NCI-H2029 (cell line): ENCODE data around the gene TUSC7.

Source experiments
- DNase-seq: peaks from one replicate; lab custom pipeline; 2025; lab: John Stamatoyannopoulos, UW

Gene TUSC7

GRCh38 chr3:116709479-116709878 lies at the start of gene TUSC7:
TUSC7 (plus strand) TSS chr3:116709779.
- DNase-seq, result no peak

GRCh38 chr3:116661196-116661595 lies 48.4 kb upstream of the TUSC7 start:
- no peak for DNase-seq

GRCh38 chr3:116663161-116664110 lies 46.1 kb upstream of the TUSC7 start:
- no peak for DNase-seq

- DNase-seq, result no peak
Observed at GRCh38 chr3:116667324-116667723, 42.3 kb upstream of the TUSC7 start.

- no peak for DNase-seq
Observed at GRCh38 chr3:116667791-116668190, 41.8 kb upstream of the TUSC7 start.

GRCh38 chr3:116669576-116669975 lies 40.0 kb upstream of the TUSC7 start:
- no peak for DNase-seq

- DNase-seq, result no peak
Observed at GRCh38 chr3:116671151-116671550, 38.4 kb upstream of the TUSC7 start.

GRCh38 chr3:116678853-116679252 lies 30.7 kb upstream of the TUSC7 start:
- no peak for DNase-seq

- DNase-seq, result no peak
Observed at GRCh38 chr3:116691041-116691440, 18.5 kb upstream of the TUSC7 start.

GRCh38 chr3:116701070-116701469 lies 8.5 kb upstream of the TUSC7 start:
- DNase-seq, result no peak

- DNase-seq, result no peak
Observed at GRCh38 chr3:116702334-116702733, 7.2 kb upstream of the TUSC7 start.

- DNase-seq, result no peak
Observed at GRCh38 chr3:116707531-116707930, 2.0 kb upstream of the TUSC7 start.

- no peak for DNase-seq
Observed at GRCh38 chr3:116716490-116716889, 6.9 kb downstream of the TUSC7 start.

GRCh38 chr3:116717566-116717965 lies 8.0 kb downstream of the TUSC7 start:
- DNase-seq, result no peak

- no peak for DNase-seq
Observed at GRCh38 chr3:116728454-116728853, 18.9 kb downstream of the TUSC7 start.

- DNase-seq, result no peak
Observed at GRCh38 chr3:116734243-116734642, 24.7 kb downstream of the TUSC7 start.

GRCh38 chr3:116739678-116740077 lies 30.1 kb downstream of the TUSC7 start:
- DNase-seq, result no peak

GRCh38 chr3:116740293-116740692 lies 30.7 kb downstream of the TUSC7 start:
- no peak for DNase-seq

- DNase-seq, result no peak
Observed at GRCh38 chr3:116741467-116741866, 31.9 kb downstream of the TUSC7 start.

GRCh38 chr3:116743062-116743461 lies 33.5 kb downstream of the TUSC7 start:
- no peak for DNase-seq

GRCh38 chr3:116749388-116749787 lies 39.8 kb downstream of the TUSC7 start:
- no peak for DNase-seq

GRCh38 chr3:116757315-116757714 lies 47.7 kb downstream of the TUSC7 start:
- no peak for DNase-seq

GRCh38 chr3:116759316-116759715 lies 49.7 kb downstream of the TUSC7 start:
- DNase-seq, result no peak
